Activated B cell treated with CpG ODN at 0.5 μM for 24 hours (primary cell): Measurements from ENCODE around the gene ADCY2. TPM values are rescaled to one million over a fixed set of nuclear protein-coding genes. Genes with fewer than 3 reads are reported as not detected.

Experiments used
- ATAC-seq: fragments of 200-7000 bp; cut with Tn5 transposase; one replicate; pipeline ENCODE4 v1.10.0; 2021; ENCODE audit warnings: low read depth, mild to moderate bottlenecking, moderate library complexity
- CTCF ChIA-PET: fragments of 350-600 bp; sonication (Branson Sonifier 250); formaldehyde crosslinking; loops from one replicate; lab custom pipeline; 2021; ENCODE audit warnings: antibody characterized with exemption; lab: Charles Lee
- POLR2A ChIA-PET: fragments of 350-600 bp; sonication (Branson Sonifier 250); formaldehyde crosslinking; loops from one replicate; lab custom pipeline; 2021; ENCODE audit warnings: antibody characterized with exemption; lab: Charles Lee
- DNase-seq: peaks from one replicate; pipeline ENCODE4 v3.0.0; 2022
- H3K27ac Mint-ChIP-seq: one replicate; pipeline ENCODE4 v1.8.0; 2020; ENCODE audit warnings: mixed read lengths
- H3K27me3 Mint-ChIP-seq: one replicate; pipeline ENCODE4 v1.8.0; 2021; ENCODE audit warnings: mixed read lengths
- H3K36me3 Mint-ChIP-seq: one replicate; pipeline ENCODE4 v1.8.0; 2021; ENCODE audit warnings: low read depth, mixed read lengths
- H3K4me1 Mint-ChIP-seq: one replicate; pipeline ENCODE4 v1.8.0; 2021; ENCODE audit warnings: mixed read lengths
- H3K4me3 Mint-ChIP-seq: one replicate; pipeline ENCODE4 v1.8.0; 2020; ENCODE audit warnings: mild to moderate bottlenecking, mixed read lengths
- H3K9me3 Mint-ChIP-seq: one replicate; pipeline ENCODE4 v1.8.0; 2020; ENCODE audit warnings: mixed read lengths
- CTCF ChIP-seq: fragments of 200-600 bp; IDR thresholded peaks from one replicate; pipeline ENCODE4 v1.8.0; 2022; ENCODE audit warnings: antibody characterized with exemption, mild to moderate bottlenecking
- intact Hi-C: fragments of 100-400 bp; cut with micrococcal nuclease; formaldehyde crosslinking; loops from one replicate; pipeline ENCODE4 v1.15.1; 2024
- total RNA-seq: library from RNA; stranded (reverse); gene quantifications from 2 replicates; pipeline ENCODE4 v1.2.3, GENCODE V29; 2022

ADCY2 gene
- total RNA-seq, 1 donor from 2014 or later: not detected

GRCh38 chr5:7753596-7753995 is 357.7 kb downstream of the ADCY2 start:
- POLR2A ChIA-PET: no interaction called here
- H3K4me1 Mint-ChIP-seq: no peaks in the 10 kb centered on the region
- intact Hi-C loops: no loop called here

GRCh38 chr5:7754490-7754889 is 358.6 kb downstream of the ADCY2 start:
- H3K9me3 Mint-ChIP-seq: no peaks in the 10 kb centered on the region

More at GRCh38 chr5:7753596-7753995, 357.7 kb downstream of the ADCY2 start:
- no peak overlapping the region for H3K27ac Mint-ChIP-seq
- H3K27me3 Mint-ChIP-seq: peaks cover 9% of the 10 kb centered on the region
- CTCF ChIA-PET: no interaction called here
- H3K4me3 Mint-ChIP-seq: no peak overlapping the region
- ATAC-seq: no peak
- DNase-seq: no peak
- no peak for TF ChIP-seq CTCF
- no peaks in the 10 kb centered on the region for H3K36me3 Mint-ChIP-seq
- no peaks in the 10 kb centered on the region for H3K9me3 Mint-ChIP-seq

GRCh38 chr5:7754997-7755596 is 359.2 kb downstream of the ADCY2 start:
- DNase-seq: no peak
- Mint-ChIP-seq H3K4me1 (no peaks in the 10 kb centered on the region), H3K36me3 (no peaks in the 10 kb centered on the region), H3K27me3 (peaks cover 9% of the 10 kb centered on the region), H3K27ac (no peak overlapping the region), H3K9me3 (no peaks in the 10 kb centered on the region), H3K4me3 (no peak overlapping the region)
- TF ChIP-seq CTCF: no peak
- ATAC-seq: no peak
- intact Hi-C loops: no loop called here
- CTCF ChIA-PET: interaction anchor here (0.9 kb wide), 1 partner anchor 9 kb away, joined by 3 read pairs; no protein-coding TSS in a partner anchor
- POLR2A ChIA-PET: no interaction called here

More at GRCh38 chr5:7754490-7754889, 358.6 kb downstream of the ADCY2 start:
- H3K36me3 Mint-ChIP-seq: no peaks in the 10 kb centered on the region
- no peak overlapping the region for H3K27ac Mint-ChIP-seq
- H3K27me3 Mint-ChIP-seq: peaks cover 9% of the 10 kb centered on the region
- ATAC-seq (no peak), DNase-seq (no peak)
- ChIA-PET CTCF (no interaction called here), POLR2A (no interaction called here)
- H3K4me1 Mint-ChIP-seq: no peaks in the 10 kb centered on the region
- H3K4me3 Mint-ChIP-seq: no peak overlapping the region
- intact Hi-C loops: no loop called here
- no peak for TF ChIP-seq CTCF

GRCh38 chr5:7755958-7756357 is 360.0 kb downstream of the ADCY2 start:
- Mint-ChIP-seq H3K4me3 (no peak overlapping the region), H3K27me3 (peaks cover 12% of the 10 kb centered on the region), H3K36me3 (no peaks in the 10 kb centered on the region), H3K4me1 (no peaks in the 10 kb centered on the region), H3K9me3 (no peaks in the 10 kb centered on the region), H3K27ac (no peak overlapping the region)
- POLR2A ChIA-PET: no interaction called here
- no peak for TF ChIP-seq CTCF
- intact Hi-C loops: no loop called here
- CTCF ChIA-PET: no interaction called here
- DNase-seq (no peak), ATAC-seq (no peak)

- ChIA-PET CTCF (no interaction called here), POLR2A (no interaction called here)
- TF ChIP-seq CTCF: no peak
- H3K27me3 Mint-ChIP-seq: peaks cover 12% of the 10 kb centered on the region
- no peak overlapping the region for H3K27ac Mint-ChIP-seq
- H3K4me3 Mint-ChIP-seq: no peak overlapping the region
- ATAC-seq (no peak), DNase-seq (no peak)
- no peaks in the 10 kb centered on the region for H3K9me3 Mint-ChIP-seq
- intact Hi-C loops: no loop called here
- H3K36me3 Mint-ChIP-seq: no peaks in the 10 kb centered on the region
- H3K4me1 Mint-ChIP-seq: no peaks in the 10 kb centered on the region
Measured at GRCh38 chr5:7756453-7756852, 360.5 kb downstream of the ADCY2 start.
